Stimulated activated CD4-positive, alpha-beta T cell treated with anti-CD3 and anti-CD28 coated beads, Interleukin-1b, Interleukin-23, amount 100 ng/mL, for 24 hours (primary cell): ENCODE results near the gene RBM47.

ENCODE experiments used
- DNase-seq, 4 experiments: peaks; one replicate each; pipeline ENCODE4 v3.0.0-alpha.2; 2020; ENCODE audit warnings: low read depth in 4 of 4, low spot score in 1 of 4

Gene RBM47

GRCh38 chr4:40626183-40626990 lies 3.3 kb downstream of the RBM47 start:
- no peak for DNase-seq

- no peak for DNase-seq
Measured at GRCh38 chr4:40623707-40624106, 6.0 kb downstream of the RBM47 start.

- DNase-seq: no peak
Measured at GRCh38 chr4:40622913-40623312, 6.8 kb downstream of the RBM47 start.

- DNase-seq: no peak
Measured at GRCh38 chr4:40621592-40622512, 7.8 kb downstream of the RBM47 start.

- no peak for DNase-seq
Measured at GRCh38 chr4:40621229-40621591, 8.5 kb downstream of the RBM47 start.

- no peak for DNase-seq
Measured at GRCh38 chr4:40619600-40619999, 10.1 kb downstream of the RBM47 start.

GRCh38 chr4:40617872-40618271 lies 11.8 kb downstream of the RBM47 start:
- DNase-seq: no peak

GRCh38 chr4:40614031-40614430 lies 15.6 kb downstream of the RBM47 start:
- no peak for DNase-seq

- DNase-seq: no peak
Measured at GRCh38 chr4:40613456-40613855, 16.2 kb downstream of the RBM47 start.

GRCh38 chr4:40612831-40613230 lies 16.8 kb downstream of the RBM47 start:
- DNase-seq: no peak

- DNase-seq: no peak
Measured at GRCh38 chr4:40612283-40612682, 17.4 kb downstream of the RBM47 start.

GRCh38 chr4:40608628-40609027 lies 21.0 kb downstream of the RBM47 start:
- no peak for DNase-seq

GRCh38 chr4:40607221-40607620 lies 22.4 kb downstream of the RBM47 start:
- DNase-seq: no peak

GRCh38 chr4:40606239-40606767 lies 23.4 kb downstream of the RBM47 start:
- DNase-seq: no peak

GRCh38 chr4:40603281-40603680 lies 26.4 kb downstream of the RBM47 start:
- DNase-seq: no peak

GRCh38 chr4:40601641-40602040 lies 28.0 kb downstream of the RBM47 start:
- no peak for DNase-seq

- DNase-seq: no peak
Measured at GRCh38 chr4:40600850-40601249, 28.8 kb downstream of the RBM47 start.

GRCh38 chr4:40599431-40599830 lies 30.2 kb downstream of the RBM47 start:
- no peak for DNase-seq

GRCh38 chr4:40596522-40596921 lies 33.1 kb downstream of the RBM47 start:
- no peak for DNase-seq

- no peak for DNase-seq
Measured at GRCh38 chr4:40595981-40596380, 33.7 kb downstream of the RBM47 start.

- no peak for DNase-seq
Measured at GRCh38 chr4:40594261-40595178, 35.1 kb downstream of the RBM47 start.
